Measurements from ENCODE around the gene STRIP1.

STRIP1 gene

GRCh38 chr1:110081061-110081460 is 46.6 kb downstream of the STRIP1 start:
- intact Hi-C loops (cut with micrococcal nuclease) = no loop called here
- Mint-ChIP-seq H3K36me3 (ENCODE audit: low read depth) (no peaks in the 10 kb centered on the region), H3K27me3 (peaks cover 69% of the 10 kb centered on the region), H3K27ac (no peak overlapping the region), H3K9me3 (no peaks in the 10 kb centered on the region), H3K4me1 (ENCODE audit: low read depth) (peaks cover 33% of the 10 kb centered on the region), H3K4me3 (no peak overlapping the region)

GRCh38 chr1:110082477-110082876 is 48.1 kb downstream of the STRIP1 start:
- intact Hi-C loops (cut with micrococcal nuclease) = no loop called here
- Mint-ChIP-seq H3K4me1 (ENCODE audit: low read depth) (peaks cover 40% of the 10 kb centered on the region), H3K9me3 (no peaks in the 10 kb centered on the region), H3K4me3 (no peak overlapping the region), H3K27ac (no peak overlapping the region), H3K36me3 (ENCODE audit: low read depth) (no peaks in the 10 kb centered on the region), H3K27me3 (peaks cover 69% of the 10 kb centered on the region)

GRCh38 chr1:110083061-110083865 is 48.8 kb downstream of the STRIP1 start:
- H3K36me3 Mint-ChIP-seq (ENCODE audit: low read depth) = no peaks in the 10 kb centered on the region
- H3K27ac Mint-ChIP-seq = peak overlapping the region; percentile 82
- H3K4me3 Mint-ChIP-seq = peak overlapping the region; percentile 81
- H3K4me1 Mint-ChIP-seq (ENCODE audit: low read depth) = peaks cover 40% of the 10 kb centered on the region
- H3K9me3 Mint-ChIP-seq = no peaks in the 10 kb centered on the region
- peaks cover 70% of the 10 kb centered on the region for H3K27me3 Mint-ChIP-seq
- intact Hi-C loops (cut with micrococcal nuclease) = no loop called here

GRCh38 chr1:110083866-110084226 is 49.4 kb downstream of the STRIP1 start:
- peaks cover 66% of the 10 kb centered on the region for H3K27me3 Mint-ChIP-seq
- H3K9me3 Mint-ChIP-seq = no peaks in the 10 kb centered on the region
- H3K36me3 Mint-ChIP-seq (ENCODE audit: low read depth) = no peaks in the 10 kb centered on the region
- peaks cover 40% of the 10 kb centered on the region for H3K4me1 Mint-ChIP-seq (ENCODE audit: low read depth)
- intact Hi-C loops (cut with micrococcal nuclease) = loop anchor here (2.0 kb wide), 1 partner anchor 15 kb away; no protein-coding TSS in a partner anchor
- H3K27ac Mint-ChIP-seq = peak overlapping the region; percentile 82
- peak overlapping the region; percentile 81 for H3K4me3 Mint-ChIP-seq

- peaks cover 37% of the 10 kb centered on the region for H3K4me1 Mint-ChIP-seq (ENCODE audit: low read depth)
- H3K27ac Mint-ChIP-seq = peak overlapping the region; percentile 82
- H3K4me3 Mint-ChIP-seq = peak overlapping the region; percentile 81
- no peaks in the 10 kb centered on the region for H3K36me3 Mint-ChIP-seq (ENCODE audit: low read depth)
- no peaks in the 10 kb centered on the region for H3K9me3 Mint-ChIP-seq
- peaks cover 64% of the 10 kb centered on the region for H3K27me3 Mint-ChIP-seq
- intact Hi-C loops (cut with micrococcal nuclease) = loop anchor here (2.0 kb wide), 1 partner anchor 16 kb away; no protein-coding TSS in a partner anchor
Observed at GRCh38 chr1:110084227-110085078, 50.0 kb downstream of the STRIP1 start.

GRCh38 chr1:110085671-110086070 is 51.2 kb downstream of the STRIP1 start:
- no peaks in the 10 kb centered on the region for H3K9me3 Mint-ChIP-seq
- intact Hi-C loops (cut with micrococcal nuclease) = loop anchor here (2.0 kb wide), 1 partner anchor 17 kb away; no protein-coding TSS in a partner anchor
- H3K4me3 Mint-ChIP-seq = no peak overlapping the region
- no peaks in the 10 kb centered on the region for H3K36me3 Mint-ChIP-seq (ENCODE audit: low read depth)
- peaks cover 64% of the 10 kb centered on the region for H3K27me3 Mint-ChIP-seq
- H3K27ac Mint-ChIP-seq = peak overlapping the region; percentile 82
- peaks cover 35% of the 10 kb centered on the region for H3K4me1 Mint-ChIP-seq (ENCODE audit: low read depth)

- Mint-ChIP-seq H3K27me3 (peaks cover 55% of the 10 kb centered on the region), H3K4me1 (ENCODE audit: low read depth) (peaks cover 35% of the 10 kb centered on the region), H3K9me3 (no peaks in the 10 kb centered on the region), H3K36me3 (ENCODE audit: low read depth) (no peaks in the 10 kb centered on the region), H3K4me3 (no peak overlapping the region), H3K27ac (no peak overlapping the region)
- intact Hi-C loops (cut with micrococcal nuclease) = no loop called here
Observed at GRCh38 chr1:110086961-110087360, 52.5 kb downstream of the STRIP1 start.

- H3K36me3 Mint-ChIP-seq (ENCODE audit: low read depth) = no peaks in the 10 kb centered on the region
- no peak overlapping the region for H3K27ac Mint-ChIP-seq
- peaks cover 28% of the 10 kb centered on the region for H3K4me1 Mint-ChIP-seq (ENCODE audit: low read depth)
- intact Hi-C loops (cut with micrococcal nuclease) = no loop called here
- no peaks in the 10 kb centered on the region for H3K9me3 Mint-ChIP-seq
- H3K4me3 Mint-ChIP-seq = no peak overlapping the region
- H3K27me3 Mint-ChIP-seq = peaks cover 52% of the 10 kb centered on the region
Observed at GRCh38 chr1:110087812-110088738, 53.7 kb downstream of the STRIP1 start.

- H3K27me3 Mint-ChIP-seq = peaks cover 45% of the 10 kb centered on the region
- no peak overlapping the region for H3K27ac Mint-ChIP-seq
- intact Hi-C loops (cut with micrococcal nuclease) = no loop called here
- H3K9me3 Mint-ChIP-seq = no peaks in the 10 kb centered on the region
- H3K36me3 Mint-ChIP-seq (ENCODE audit: low read depth) = no peaks in the 10 kb centered on the region
- H3K4me3 Mint-ChIP-seq = no peak overlapping the region
- peaks cover 20% of the 10 kb centered on the region for H3K4me1 Mint-ChIP-seq (ENCODE audit: low read depth)
Observed at GRCh38 chr1:110088739-110089316, 54.4 kb downstream of the STRIP1 start.

- no peak overlapping the region for H3K4me3 Mint-ChIP-seq
- H3K36me3 Mint-ChIP-seq (ENCODE audit: low read depth) = no peaks in the 10 kb centered on the region
- H3K27ac Mint-ChIP-seq = no peak overlapping the region
- H3K9me3 Mint-ChIP-seq = no peaks in the 10 kb centered on the region
- intact Hi-C loops (cut with micrococcal nuclease) = no loop called here
- peaks cover 15% of the 10 kb centered on the region for H3K4me1 Mint-ChIP-seq (ENCODE audit: low read depth)
- peaks cover 45% of the 10 kb centered on the region for H3K27me3 Mint-ChIP-seq
Observed at GRCh38 chr1:110089561-110090275, 55.3 kb downstream of the STRIP1 start.

GRCh38 chr1:110091381-110091780 is 57.0 kb downstream of the STRIP1 start:
- Mint-ChIP-seq H3K4me3 (no peak overlapping the region), H3K27ac (no peak overlapping the region), H3K27me3 (peaks cover 35% of the 10 kb centered on the region), H3K9me3 (no peaks in the 10 kb centered on the region), H3K4me1 (ENCODE audit: low read depth) (peaks cover 4% of the 10 kb centered on the region), H3K36me3 (ENCODE audit: low read depth) (no peaks in the 10 kb centered on the region)
- intact Hi-C loops (cut with micrococcal nuclease) = no loop called here

- Mint-ChIP-seq H3K36me3 (ENCODE audit: low read depth) (no peaks in the 10 kb centered on the region), H3K4me3 (no peak overlapping the region), H3K4me1 (ENCODE audit: low read depth) (peaks cover under 1% of the 10 kb centered on the region), H3K9me3 (no peaks in the 10 kb centered on the region), H3K27me3 (peaks cover 31% of the 10 kb centered on the region), H3K27ac (no peak overlapping the region)
- intact Hi-C loops (cut with micrococcal nuclease) = no loop called here
Observed at GRCh38 chr1:110091791-110092190, 57.4 kb downstream of the STRIP1 start.

- Mint-ChIP-seq H3K9me3 (no peaks in the 10 kb centered on the region), H3K36me3 (ENCODE audit: low read depth) (no peaks in the 10 kb centered on the region), H3K4me1 (ENCODE audit: low read depth) (no peaks in the 10 kb centered on the region), H3K4me3 (no peak overlapping the region), H3K27me3 (peaks cover 25% of the 10 kb centered on the region), H3K27ac (no peak overlapping the region)
- intact Hi-C loops (cut with micrococcal nuclease) = no loop called here
Observed at GRCh38 chr1:110092991-110093390, 58.6 kb downstream of the STRIP1 start.
